Measurements from ENCODE around the gene DGKB. TPM values are rescaled to one million over a fixed set of nuclear protein-coding genes. Genes with fewer than 3 reads are reported as not detected.

The DGKB gene
- total RNA-seq, 1 experiment from 2014 or later: 0.48 TPM

DNA sequence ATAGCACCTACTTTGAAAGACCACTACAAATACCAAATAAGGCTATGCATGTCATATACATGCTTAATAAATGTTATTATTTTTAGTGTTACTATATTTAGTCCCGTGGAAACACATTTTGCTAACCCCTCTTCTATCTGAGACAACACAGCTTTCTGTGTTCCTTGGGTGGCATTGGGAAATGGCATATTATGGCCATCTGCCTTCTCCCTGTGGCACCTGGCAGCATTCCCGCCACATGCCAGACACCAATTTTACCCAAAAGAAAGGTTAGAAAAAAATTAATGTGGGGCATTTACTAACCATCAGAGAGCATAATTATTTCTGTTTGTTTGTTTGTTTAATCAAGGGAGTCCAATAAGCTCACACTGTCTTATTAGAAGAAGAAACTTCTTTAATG is 744.4 kb downstream of the DGKB start:
- ChIA-PET CTCF (no interaction called here), POLR2A (ENCODE audit: unreplicated experiment) (no interaction called here)
- no peaks in the 10 kb centered on the region for H3K79me2 ChIP-seq (ENCODE audit: low read depth)
- H3K9me3 ChIP-seq (ENCODE audit: insufficient read depth, low read depth): no peaks in the 10 kb centered on the region
- H3K27me3 ChIP-seq (ENCODE audit: insufficient read depth, low read depth): no peaks in the 10 kb centered on the region
- no peaks in the 10 kb centered on the region for H3K9me2 ChIP-seq (ENCODE audit: insufficient read depth)
- no peak for DNase-seq
- H4K20me1 ChIP-seq (ENCODE audit: insufficient read depth): no peaks in the 10 kb centered on the region
- H3K36me3 ChIP-seq (ENCODE audit: low read depth): no peaks in the 10 kb centered on the region
- H3K4me3 ChIP-seq: no peak overlapping the region
- H3K4me1 ChIP-seq (replicated peaks; ENCODE audit: insufficient read depth): no peaks in the 10 kb centered on the region
- no peak overlapping the region for H3K4me2 ChIP-seq
- intact Hi-C loops (cut with micrococcal nuclease; ENCODE audit: unreplicated experiment): no loop called here
- BruUV-seq (replicated peaks): no TSS peak
- no peak overlapping the region for H3K27ac ChIP-seq
- TF ChIP-seq EZH2 (IDR thresholded peaks at IDR 0.05; ENCODE audit: low read depth): no peak
- TF ChIP-seq, protein P1, sequence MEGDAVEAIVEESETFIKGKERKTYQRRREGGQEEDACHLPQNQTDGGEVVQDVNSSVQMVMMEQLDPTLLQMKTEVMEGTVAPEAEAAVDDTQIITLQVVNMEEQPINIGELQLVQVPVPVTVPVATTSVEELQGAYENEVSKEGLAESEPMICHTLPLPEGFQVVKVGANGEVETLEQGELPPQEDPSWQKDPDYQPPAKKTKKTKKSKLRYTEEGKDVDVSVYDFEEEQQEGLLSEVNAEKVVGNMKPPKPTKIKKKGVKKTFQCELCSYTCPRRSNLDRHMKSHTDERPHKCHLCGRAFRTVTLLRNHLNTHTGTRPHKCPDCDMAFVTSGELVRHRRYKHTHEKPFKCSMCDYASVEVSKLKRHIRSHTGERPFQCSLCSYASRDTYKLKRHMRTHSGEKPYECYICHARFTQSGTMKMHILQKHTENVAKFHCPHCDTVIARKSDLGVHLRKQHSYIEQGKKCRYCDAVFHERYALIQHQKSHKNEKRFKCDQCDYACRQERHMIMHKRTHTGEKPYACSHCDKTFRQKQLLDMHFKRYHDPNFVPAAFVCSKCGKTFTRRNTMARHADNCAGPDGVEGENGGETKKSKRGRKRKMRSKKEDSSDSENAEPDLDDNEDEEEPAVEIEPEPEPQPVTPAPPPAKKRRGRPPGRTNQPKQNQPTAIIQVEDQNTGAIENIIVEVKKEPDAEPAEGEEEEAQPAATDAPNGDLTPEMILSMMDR (conservative IDR thresholded peaks at IDR 0.05): no peak
- H3F3A ChIP-seq (ENCODE audit: insufficient read depth, low read depth): no peaks in the 10 kb centered on the region
- H2AFZ ChIP-seq: no peak overlapping the region

DNA sequence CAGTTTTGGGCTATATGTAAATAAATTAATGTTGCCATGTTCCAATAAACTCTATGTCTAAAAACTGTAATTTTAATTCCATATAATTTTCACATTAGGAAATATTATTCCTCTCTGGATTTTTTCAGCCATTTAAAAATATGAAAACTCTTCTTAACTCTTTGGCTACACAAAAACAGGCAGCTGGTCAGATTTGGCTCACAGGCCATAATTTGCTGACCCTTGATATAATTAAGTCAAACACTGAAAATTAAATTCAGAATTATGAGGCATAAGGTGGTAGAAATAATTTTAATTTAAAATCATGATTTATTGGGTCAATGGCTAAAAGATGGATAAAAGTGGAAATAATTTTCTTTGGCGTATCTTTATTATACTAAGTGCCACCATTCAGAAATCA is 746.1 kb downstream of the DGKB start:
- Histone ChIP-seq H3K36me3 (ENCODE audit: low read depth) (no peaks in the 10 kb centered on the region), H3K27ac (no peak overlapping the region), H3K4me1 (replicated peaks; ENCODE audit: insufficient read depth) (no peaks in the 10 kb centered on the region), H3K79me2 (ENCODE audit: low read depth) (no peaks in the 10 kb centered on the region), H3F3A (ENCODE audit: insufficient read depth, low read depth) (no peaks in the 10 kb centered on the region), H3K4me3 (no peak overlapping the region), H3K27me3 (ENCODE audit: insufficient read depth, low read depth) (no peaks in the 10 kb centered on the region), H4K20me1 (ENCODE audit: insufficient read depth) (no peaks in the 10 kb centered on the region), H2AFZ (no peak overlapping the region), H3K4me2 (no peak overlapping the region), H3K9me3 (ENCODE audit: insufficient read depth, low read depth) (no peaks in the 10 kb centered on the region), H3K9me2 (ENCODE audit: insufficient read depth) (no peaks in the 10 kb centered on the region)
- TF ChIP-seq, protein P1 (conservative IDR thresholded peaks at IDR 0.05): no peak
- TF ChIP-seq EZH2 (IDR thresholded peaks at IDR 0.05; ENCODE audit: low read depth): no peak
- no peak for DNase-seq
- BruUV-seq (replicated peaks): no TSS peak
- ChIA-PET POLR2A (ENCODE audit: unreplicated experiment) (no interaction called here), CTCF (no interaction called here)
- intact Hi-C loops (cut with micrococcal nuclease; ENCODE audit: unreplicated experiment): no loop called here

DNA sequence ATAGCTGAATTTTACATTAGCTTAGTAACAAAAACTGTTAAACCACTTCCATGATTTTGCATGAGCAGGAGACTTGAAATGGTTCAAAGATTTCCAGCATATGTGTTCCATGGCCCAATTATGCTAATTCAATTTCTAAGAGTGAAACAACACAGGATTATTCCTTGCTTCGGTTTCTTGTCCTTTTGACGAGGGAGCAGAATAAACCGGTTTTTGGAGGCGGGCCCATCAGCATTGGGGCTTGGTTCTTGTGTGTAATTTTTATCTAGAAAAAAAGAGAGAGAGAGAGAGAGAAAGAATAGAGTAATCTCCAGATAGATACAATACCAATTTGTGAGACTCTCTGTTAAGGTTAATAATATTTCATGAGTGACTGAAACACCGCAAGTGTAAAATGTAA is 753.6 kb downstream of the DGKB start:
- ChIA-PET POLR2A (ENCODE audit: unreplicated experiment) (no interaction called here), CTCF (no interaction called here)
- Histone ChIP-seq H3K4me1 (replicated peaks; ENCODE audit: insufficient read depth) (no peaks in the 10 kb centered on the region), H3K27me3 (ENCODE audit: insufficient read depth, low read depth) (no peaks in the 10 kb centered on the region), H3K9me3 (ENCODE audit: insufficient read depth, low read depth) (no peaks in the 10 kb centered on the region), H3K9me2 (ENCODE audit: insufficient read depth) (no peaks in the 10 kb centered on the region), H3F3A (ENCODE audit: insufficient read depth, low read depth) (no peaks in the 10 kb centered on the region), H2AFZ (no peak overlapping the region), H3K27ac (no peak overlapping the region), H3K36me3 (ENCODE audit: low read depth) (no peaks in the 10 kb centered on the region), H3K4me3 (no peak overlapping the region), H4K20me1 (ENCODE audit: insufficient read depth) (no peaks in the 10 kb centered on the region), H3K79me2 (ENCODE audit: low read depth) (no peaks in the 10 kb centered on the region), H3K4me2 (no peak overlapping the region)
- TF ChIP-seq EZH2 (IDR thresholded peaks at IDR 0.05; ENCODE audit: low read depth): no peak
- TF ChIP-seq, protein P1 (conservative IDR thresholded peaks at IDR 0.05): no peak
- DNase-seq: no peak
- intact Hi-C loops (cut with micrococcal nuclease; ENCODE audit: unreplicated experiment): no loop called here
- no TSS peak for BruUV-seq (replicated peaks)

Data from PC-9 (cell line).